ENCODE data around the gene BRD3OS. TPM values are rescaled to one million over a fixed set of nuclear protein-coding genes. Genes with fewer than 3 reads are reported as not detected.
A peak's percentile ranks its signal among the peaks of the same experiment; 100 is the strongest.

BRD3OS gene
- total RNA-seq, 1 donor from 2014 or later = 5.4 TPM

GRCh38 chr9:133989625-133990365 is 35.5 kb upstream of the BRD3OS start:
- no peak for DNase-seq

- DNase-seq = peak; percentile 80
These were observed 34.7 kb upstream of the BRD3OS start for GRCh38 chr9:133990366-133991213.

GRCh38 chr9:133991214-133991921 is 33.9 kb upstream of the BRD3OS start:
- DNase-seq = peak; percentile 36

GRCh38 chr9:133991964-133992779 is 33.1 kb upstream of the BRD3OS start, which contains the start of gene VAV2:
VAV2 (minus strand) TSS chr9:133992324; CDS start chr9:133992278, 46 bp downstream.
- DNase-seq = peak; percentile 66

- peak; percentile 76 for DNase-seq
These were observed 32.3 kb upstream of the BRD3OS start for GRCh38 chr9:133992780-133993634.

GRCh38 chr9:133993635-133994253 is 31.5 kb upstream of the BRD3OS start:
- no peak for DNase-seq

GRCh38 chr9:133994353-133995011 is 30.8 kb upstream of the BRD3OS start:
- peak; percentile 84 for DNase-seq

- no peak for DNase-seq
These were observed 30.0 kb upstream of the BRD3OS start for GRCh38 chr9:133995012-133995896.

- DNase-seq = no peak
These were observed 28.5 kb upstream of the BRD3OS start for GRCh38 chr9:133996531-133997520.

- no peak for DNase-seq
These were observed 27.7 kb upstream of the BRD3OS start for GRCh38 chr9:133997584-133997983.

GRCh38 chr9:133998915-133999595 is 26.2 kb upstream of the BRD3OS start:
- DNase-seq = no peak

- no peak for DNase-seq
These were observed 25.4 kb upstream of the BRD3OS start for GRCh38 chr9:133999851-134000265.

GRCh38 chr9:134002796-134003195 is 22.5 kb upstream of the BRD3OS start:
- DNase-seq = no peak

GRCh38 chr9:134003237-134003636 is 22.0 kb upstream of the BRD3OS start:
- no peak for DNase-seq

GRCh38 chr9:134004131-134004873 is 21.0 kb upstream of the BRD3OS start:
- no peak for DNase-seq

GRCh38 chr9:134004881-134005280 is 20.4 kb upstream of the BRD3OS start:
- no peak for DNase-seq
